ENCODE data around the gene XRCC5. TPM values are rescaled to one million over a fixed set of nuclear protein-coding genes. Genes with fewer than 3 reads are reported as not detected.
A peak's percentile ranks its signal among the peaks of the same experiment; 100 is the strongest.

The XRCC5 gene
- total RNA-seq, 1 experiment from 2014 or later: 534 TPM

- no peaks in the 10 kb centered on the region for H3K27me3 ChIP-seq (replicated peaks; ENCODE audit: insufficient read depth, low read depth, low read length, poor library complexity)
- H3K9me3 ChIP-seq (ENCODE audit: low read depth, low read length, poor library complexity, severe bottlenecking): no peaks in the 10 kb centered on the region
- no peak overlapping the region for H3K27ac ChIP-seq (ENCODE audit: low read depth, low read length, poor library complexity, severe bottlenecking)
- no TSS peak for BruUV-seq (replicated peaks)
- ChIA-PET CTCF (no interaction called here), POLR2A (ENCODE audit: low non-redundant PET) (interaction anchor here (0.7 kb wide), 1 partner anchor 16 kb away, joined by 3 read pairs; no protein-coding TSS in a partner anchor)
- H3K4me1 ChIP-seq (ENCODE audit: insufficient read depth, low read length, poor library complexity, severe bottlenecking): no peaks in the 10 kb centered on the region
- no peak for DNase-seq (ENCODE audit: low spot score)
- peaks cover 92% of the 10 kb centered on the region for H3K36me3 ChIP-seq (ENCODE audit: insufficient read depth, low read length, poor library complexity, severe bottlenecking)
- H3K4me3 ChIP-seq (ENCODE audit: low read depth, low read length, poor library complexity, severe bottlenecking): no peak overlapping the region
- intact Hi-C loops (cut with micrococcal nuclease; ENCODE audit: unreplicated experiment): no loop called here
- TF ChIP-seq EZH2 (IDR thresholded peaks at IDR 0.05; ENCODE audit: borderline replicate concordance, low read depth, low read length, poor library complexity, severe bottlenecking) (no peak), CTCF (conservative IDR thresholded peaks at IDR 0.05; ENCODE audit: low read depth, low read length) (no peak)
These were observed 93.6 kb downstream of the XRCC5 start for GRCh38 chr2:216202626-216203250.

DNA sequence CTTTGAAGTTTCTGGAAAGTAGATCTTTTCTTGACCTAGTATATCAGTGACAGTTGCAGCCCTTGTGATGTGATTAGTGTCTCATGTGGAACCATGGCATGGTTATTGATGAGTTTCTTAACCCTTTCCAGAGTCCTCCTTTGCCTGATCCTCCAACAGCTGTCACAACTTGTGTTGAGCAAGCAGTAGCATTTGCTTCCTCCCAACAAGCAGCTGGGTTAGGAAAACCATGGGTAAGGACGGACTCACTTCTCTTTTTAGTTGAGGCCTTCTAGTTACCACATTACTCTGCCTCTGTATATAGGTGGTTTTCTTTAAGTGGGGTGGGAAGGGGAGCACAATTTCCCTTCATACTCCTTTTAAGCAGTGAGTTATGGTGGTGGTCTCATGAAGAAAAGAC lies 96.3 kb downstream of the XRCC5 start:
- Histone ChIP-seq H3K27me3 (replicated peaks; ENCODE audit: insufficient read depth, low read depth, low read length, poor library complexity) (no peaks in the 10 kb centered on the region), H3K9me3 (ENCODE audit: low read depth, low read length, poor library complexity, severe bottlenecking) (no peaks in the 10 kb centered on the region), H3K4me1 (ENCODE audit: insufficient read depth, low read length, poor library complexity, severe bottlenecking) (no peaks in the 10 kb centered on the region), H3K36me3 (ENCODE audit: insufficient read depth, low read length, poor library complexity, severe bottlenecking) (peaks cover 85% of the 10 kb centered on the region), H3K27ac (ENCODE audit: low read depth, low read length, poor library complexity, severe bottlenecking) (no peak overlapping the region), H3K4me3 (ENCODE audit: low read depth, low read length, poor library complexity, severe bottlenecking) (no peak overlapping the region)
- BruUV-seq (replicated peaks): TSS peak; percentile 37
- no peak for DNase-seq (ENCODE audit: low spot score)
- ChIA-PET CTCF (no interaction called here), POLR2A (ENCODE audit: low non-redundant PET) (no interaction called here)
- no peak for TF ChIP-seq EZH2 (IDR thresholded peaks at IDR 0.05; ENCODE audit: borderline replicate concordance, low read depth, low read length, poor library complexity, severe bottlenecking)
- no peak for TF ChIP-seq CTCF (conservative IDR thresholded peaks at IDR 0.05; ENCODE audit: low read depth, low read length)
- intact Hi-C loops (cut with micrococcal nuclease; ENCODE audit: unreplicated experiment): no loop called here

DNA sequence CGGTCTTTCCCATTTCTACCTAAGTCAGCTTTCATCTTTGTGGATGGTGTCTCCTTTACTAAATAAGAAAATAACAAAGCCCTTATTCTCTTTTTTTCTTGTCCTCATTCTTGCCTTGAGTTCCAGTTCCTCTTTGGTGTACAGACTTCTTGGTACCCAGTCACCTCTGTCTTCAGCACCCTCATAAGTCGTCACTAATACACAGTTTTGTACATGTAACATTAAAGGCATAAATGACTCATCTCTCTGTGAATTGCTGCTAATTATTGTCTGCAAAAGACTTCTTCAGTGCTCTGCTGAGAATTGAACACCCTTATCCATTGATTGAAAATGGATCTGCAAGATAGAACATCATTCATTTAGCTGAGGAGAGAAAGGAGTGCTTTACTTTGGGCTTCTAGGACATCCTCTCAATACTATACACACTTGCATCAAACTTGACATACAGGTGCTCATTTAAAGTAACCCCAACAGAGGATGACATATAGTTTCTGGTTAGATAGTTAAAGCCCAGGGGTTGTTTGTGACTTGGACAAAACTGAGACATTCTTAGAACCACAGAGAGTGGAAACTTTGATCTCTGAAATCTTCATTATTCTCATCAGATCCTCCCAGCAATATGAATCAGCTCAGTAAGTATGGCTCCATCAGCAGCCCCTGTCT lies 97.0 kb downstream of the XRCC5 start:
- no peaks in the 10 kb centered on the region for H3K9me3 ChIP-seq (ENCODE audit: low read depth, low read length, poor library complexity, severe bottlenecking)
- TF ChIP-seq EZH2 (IDR thresholded peaks at IDR 0.05; ENCODE audit: borderline replicate concordance, low read depth, low read length, poor library complexity, severe bottlenecking) (no peak), CTCF (conservative IDR thresholded peaks at IDR 0.05; ENCODE audit: low read depth, low read length) (no peak)
- BruUV-seq (replicated peaks): no TSS peak
- intact Hi-C loops (cut with micrococcal nuclease; ENCODE audit: unreplicated experiment): no loop called here
- H3K4me1 ChIP-seq (ENCODE audit: insufficient read depth, low read length, poor library complexity, severe bottlenecking): peaks cover 3% of the 10 kb centered on the region
- no peak overlapping the region for H3K27ac ChIP-seq (ENCODE audit: low read depth, low read length, poor library complexity, severe bottlenecking)
- H3K27me3 ChIP-seq (replicated peaks; ENCODE audit: insufficient read depth, low read depth, low read length, poor library complexity): no peaks in the 10 kb centered on the region
- no peak for DNase-seq (ENCODE audit: low spot score)
- POLR2A ChIA-PET (ENCODE audit: low non-redundant PET): no interaction called here
- H3K36me3 ChIP-seq (ENCODE audit: insufficient read depth, low read length, poor library complexity, severe bottlenecking): peaks cover 78% of the 10 kb centered on the region
- no peak overlapping the region for H3K4me3 ChIP-seq (ENCODE audit: low read depth, low read length, poor library complexity, severe bottlenecking)
- CTCF ChIA-PET: no interaction called here
